Thyroid gland (tissue), 4 donors: ENCODE results near the gene PTPN3. TPM values are rescaled to one million over a fixed set of nuclear protein-coding genes. Genes with fewer than 3 reads are reported as not detected.
"Not testable (repeated sequence)": the region's sequence is repeated elsewhere in the genome, so short reads cannot be mapped to it uniquely, and the experiment has no call there.

Experiments
- DNase-seq, 2 donors: peaks; one replicate each; pipeline ENCODE4 v3.0.0-alpha.2; 2019
- H3K27ac ChIP-seq, 3 donors: fragments of 200-600 bp; sonication (generic); 1 replicate in 2 of 3; 2 replicates in 1 of 3; pipeline ENCODE4 v1.5.1; 2016 to 2019; ENCODE audit warnings: mild to moderate bottlenecking in 1 of 3, moderate library complexity in 1 of 3
- H3K27me3 ChIP-seq: fragments of 200-600 bp; sonication (generic); one replicate; pipeline ENCODE4 v1.5.1; 2019
- H3K36me3 ChIP-seq, 2 donors: fragments of 200-600 bp; sonication (generic); one replicate each; pipeline ENCODE4 v1.5.1; 2016 to 2019
- H3K4me1 ChIP-seq, 2 donors: fragments of 200-600 bp; sonication (generic); one replicate each; pipeline ENCODE4 v1.5.1; 2017 to 2019
- H3K4me3 ChIP-seq, 3 donors: fragments of 200-600 bp; sonication (generic); replicated peaks in 1 of 3; 1 replicate in 2 of 3; 2 replicates in 1 of 3; pipeline ENCODE4 v1.5.1; 2016; ENCODE audit warnings: mild to moderate bottlenecking in 1 of 3
- H3K9me3 ChIP-seq: fragments of 200-600 bp; sonication (generic); one replicate; pipeline ENCODE4 v1.5.1; 2017
- POLR2A ChIP-seq, 2 donors: fragments of 450-650 bp; IDR thresholded peaks; one replicate each; pipeline ENCODE4 v1.6.1; 2017; ENCODE audit warnings: antibody characterized with exemption in 2 of 2, mild to moderate bottlenecking in 2 of 2, moderate library complexity in 1 of 2
- WGBS, 2 donors: methylation state at CpG; one replicate each; pipeline ENCODE4 v1.1.5; 2017; 5-methylcytosine and 5-hydroxymethylcytosine counted together
- intact Hi-C: fragments of 100-400 bp; cut with DNase I; formaldehyde crosslinking; loops from one replicate; pipeline ENCODE4 v1.15.1; 2023
- total RNA-seq, 4 donors: library from RNA; depleted of rRNA; stranded (reverse); fragments of >200 nt; gene quantifications; one replicate each; pipeline ENCODE4 v1.2.3, GENCODE V29; 2016
- TF ChIP-seq, protein P1 (sequence below), 6 experiments: fragments of 200-600 bp in 3 of 6; fragments of 450-650 bp in 3 of 6; sonication (generic) in 3 of 6; IDR thresholded peaks; one replicate each; pipeline ENCODE4 v1.5.1; 2016 to 2019; ENCODE audit warnings: antibody characterized with exemption in 6 of 6, mild to moderate bottlenecking in 2 of 6, inconsistent platforms in 1 of 6, moderate library complexity in 1 of 6

Gene PTPN3, protein sequence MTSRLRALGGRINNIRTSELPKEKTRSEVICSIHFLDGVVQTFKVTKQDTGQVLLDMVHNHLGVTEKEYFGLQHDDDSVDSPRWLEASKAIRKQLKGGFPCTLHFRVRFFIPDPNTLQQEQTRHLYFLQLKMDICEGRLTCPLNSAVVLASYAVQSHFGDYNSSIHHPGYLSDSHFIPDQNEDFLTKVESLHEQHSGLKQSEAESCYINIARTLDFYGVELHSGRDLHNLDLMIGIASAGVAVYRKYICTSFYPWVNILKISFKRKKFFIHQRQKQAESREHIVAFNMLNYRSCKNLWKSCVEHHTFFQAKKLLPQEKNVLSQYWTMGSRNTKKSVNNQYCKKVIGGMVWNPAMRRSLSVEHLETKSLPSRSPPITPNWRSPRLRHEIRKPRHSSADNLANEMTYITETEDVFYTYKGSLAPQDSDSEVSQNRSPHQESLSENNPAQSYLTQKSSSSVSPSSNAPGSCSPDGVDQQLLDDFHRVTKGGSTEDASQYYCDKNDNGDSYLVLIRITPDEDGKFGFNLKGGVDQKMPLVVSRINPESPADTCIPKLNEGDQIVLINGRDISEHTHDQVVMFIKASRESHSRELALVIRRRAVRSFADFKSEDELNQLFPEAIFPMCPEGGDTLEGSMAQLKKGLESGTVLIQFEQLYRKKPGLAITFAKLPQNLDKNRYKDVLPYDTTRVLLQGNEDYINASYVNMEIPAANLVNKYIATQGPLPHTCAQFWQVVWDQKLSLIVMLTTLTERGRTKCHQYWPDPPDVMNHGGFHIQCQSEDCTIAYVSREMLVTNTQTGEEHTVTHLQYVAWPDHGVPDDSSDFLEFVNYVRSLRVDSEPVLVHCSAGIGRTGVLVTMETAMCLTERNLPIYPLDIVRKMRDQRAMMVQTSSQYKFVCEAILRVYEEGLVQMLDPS
- 10 to 100 TPM; 18.6 to 22.0 (median 21.3) TPM for total RNA-seq

DNA sequence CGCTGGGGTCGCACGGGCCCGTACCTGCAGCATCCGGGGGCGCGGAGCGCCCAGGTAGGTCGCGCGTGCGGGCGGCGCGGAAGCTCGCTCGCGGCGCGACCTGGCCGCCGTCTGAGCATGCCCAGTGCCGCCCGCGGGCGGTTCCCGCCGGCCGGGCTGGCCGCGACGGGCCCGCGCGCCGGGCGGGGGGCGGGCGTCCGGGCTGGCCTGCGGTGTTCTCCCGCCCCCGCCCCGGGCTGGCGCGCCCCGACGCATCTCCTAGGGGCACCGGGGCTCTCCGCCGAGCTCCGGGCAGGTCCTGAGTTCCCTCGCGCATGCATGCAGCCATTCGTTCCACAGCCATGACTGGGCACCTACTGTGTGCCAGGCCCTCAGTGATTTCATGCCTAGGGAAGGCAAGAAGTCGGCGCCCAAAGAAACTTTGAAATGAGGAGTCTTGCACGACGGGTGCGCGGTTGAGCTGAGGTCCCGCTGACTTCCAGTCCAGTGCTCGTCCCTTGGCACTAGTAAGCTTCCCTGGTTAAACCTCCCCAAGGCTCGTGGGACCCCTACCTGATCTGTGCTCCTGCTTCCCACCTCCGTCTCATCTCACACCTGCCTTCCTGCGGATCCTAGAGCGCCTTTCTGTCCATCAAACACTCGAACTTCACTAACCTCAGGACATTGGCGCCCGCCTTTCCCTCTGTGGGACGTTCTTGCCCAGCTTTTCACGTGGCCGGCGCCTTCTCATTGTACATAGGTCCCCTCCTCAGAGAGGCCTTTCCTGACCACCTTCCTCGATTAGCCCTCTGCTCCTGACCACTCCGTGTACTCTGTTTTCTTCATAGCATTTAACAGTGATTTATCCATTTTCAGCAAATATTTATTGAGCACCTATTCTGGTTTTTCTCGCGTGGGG lies at the start of gene PTPN3:
Gene PTPN3 (minus strand): TSS at position 113 of the 898 bp plus-strand sequence. CDS start 34,873 bp downstream, outside the sequence.
- Histone ChIP-seq H3K9me3 (no peaks in the 10 kb centered on the region), H3K27ac (peak within 1 kb of the TSS in 1 of 3 donors; percentile 62), H3K27me3 (no peaks in the 10 kb centered on the region), H3K36me3 (no peaks in the 10 kb centered on the region), H3K4me1 (peaks cover 9 to 19% of the 10 kb centered on the region in 2 donors), H3K4me3 (peak within 1 kb of the TSS in 2 of 3 donors; percentile 9 to 51)
- DNase-seq = peak; percentile 53 to 54
- WGBS, 2 donors = 22 to 27% methylated on average over 32 to 37 of the region's 78 CpGs
- intact Hi-C loops = no loop called here
- TF ChIP-seq POLR2A (IDR thresholded peaks at IDR 0.05) = peak in 1 of 2 donors; percentile 67
- TF ChIP-seq, protein P1, sequence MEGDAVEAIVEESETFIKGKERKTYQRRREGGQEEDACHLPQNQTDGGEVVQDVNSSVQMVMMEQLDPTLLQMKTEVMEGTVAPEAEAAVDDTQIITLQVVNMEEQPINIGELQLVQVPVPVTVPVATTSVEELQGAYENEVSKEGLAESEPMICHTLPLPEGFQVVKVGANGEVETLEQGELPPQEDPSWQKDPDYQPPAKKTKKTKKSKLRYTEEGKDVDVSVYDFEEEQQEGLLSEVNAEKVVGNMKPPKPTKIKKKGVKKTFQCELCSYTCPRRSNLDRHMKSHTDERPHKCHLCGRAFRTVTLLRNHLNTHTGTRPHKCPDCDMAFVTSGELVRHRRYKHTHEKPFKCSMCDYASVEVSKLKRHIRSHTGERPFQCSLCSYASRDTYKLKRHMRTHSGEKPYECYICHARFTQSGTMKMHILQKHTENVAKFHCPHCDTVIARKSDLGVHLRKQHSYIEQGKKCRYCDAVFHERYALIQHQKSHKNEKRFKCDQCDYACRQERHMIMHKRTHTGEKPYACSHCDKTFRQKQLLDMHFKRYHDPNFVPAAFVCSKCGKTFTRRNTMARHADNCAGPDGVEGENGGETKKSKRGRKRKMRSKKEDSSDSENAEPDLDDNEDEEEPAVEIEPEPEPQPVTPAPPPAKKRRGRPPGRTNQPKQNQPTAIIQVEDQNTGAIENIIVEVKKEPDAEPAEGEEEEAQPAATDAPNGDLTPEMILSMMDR (IDR thresholded peaks at IDR 0.05) = no peak

DNA sequence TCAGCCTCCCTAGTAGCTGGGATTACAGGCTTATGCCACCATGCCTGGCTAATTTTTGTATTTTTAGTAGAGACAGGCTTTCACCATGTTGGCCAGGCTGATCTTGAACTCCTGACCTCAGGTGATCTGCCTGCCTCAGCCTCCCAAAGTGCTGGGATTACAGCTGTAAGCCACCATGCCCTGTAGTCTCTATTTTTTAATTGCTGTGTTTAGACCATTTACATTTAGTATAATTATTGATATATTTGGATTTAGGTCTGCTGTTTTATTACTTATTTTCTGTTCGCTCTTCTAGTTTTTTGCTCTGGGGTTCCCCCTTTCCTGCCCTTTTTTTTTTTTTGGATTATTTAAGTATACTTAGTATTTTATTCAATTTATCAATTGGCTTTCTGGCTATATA lies 46.8 kb upstream of the PTPN3 start:
- H3K27me3 ChIP-seq, H3K4me1 ChIP-seq, H3K36me3 ChIP-seq, H3K4me3 ChIP-seq, intact Hi-C loops, H3K27ac ChIP-seq, H3K9me3 ChIP-seq, DNase-seq: not testable (repeated sequence)
- WGBS, 2 donors = 95% methylated on average over 1 of the region's 1 CpG

DNA sequence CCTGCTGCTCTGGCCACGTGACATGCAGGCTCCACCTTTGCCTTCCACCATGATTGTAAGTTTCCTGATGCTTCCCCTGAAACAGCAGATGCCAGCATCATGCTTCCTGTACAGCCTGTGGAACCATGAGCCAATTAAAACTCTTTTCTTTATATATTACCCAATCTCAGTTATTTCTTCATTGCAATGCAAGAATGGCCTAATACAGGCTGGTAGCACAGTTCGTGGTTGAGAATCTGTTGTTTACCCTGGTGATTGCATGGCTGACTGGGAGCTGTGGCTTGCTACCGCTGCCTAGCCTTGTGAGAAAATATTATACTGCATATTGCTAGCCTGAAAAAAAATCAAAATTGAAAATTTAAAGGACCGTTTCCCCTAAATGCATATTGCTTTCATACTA lies 44.8 kb upstream of the PTPN3 start:
- whole genome bisulfite sequencing, 2 donors = 59 to 66% methylated on average over 4 of the region's 4 CpGs
- TF ChIP-seq POLR2A (IDR thresholded peaks at IDR 0.05) = no peak
- TF ChIP-seq, protein P1 (IDR thresholded peaks at IDR 0.05) = no peak
- H3K9me3 ChIP-seq = no peaks in the 10 kb centered on the region
- H3K27ac ChIP-seq = no peak overlapping the region
- no peak for DNase-seq
- intact Hi-C loops = no loop called here
- no peaks in the 10 kb centered on the region for H3K4me1 ChIP-seq
- H3K27me3 ChIP-seq = no peaks in the 10 kb centered on the region
- no peak overlapping the region for H3K4me3 ChIP-seq
- H3K36me3 ChIP-seq = no peaks in the 10 kb centered on the region

DNA sequence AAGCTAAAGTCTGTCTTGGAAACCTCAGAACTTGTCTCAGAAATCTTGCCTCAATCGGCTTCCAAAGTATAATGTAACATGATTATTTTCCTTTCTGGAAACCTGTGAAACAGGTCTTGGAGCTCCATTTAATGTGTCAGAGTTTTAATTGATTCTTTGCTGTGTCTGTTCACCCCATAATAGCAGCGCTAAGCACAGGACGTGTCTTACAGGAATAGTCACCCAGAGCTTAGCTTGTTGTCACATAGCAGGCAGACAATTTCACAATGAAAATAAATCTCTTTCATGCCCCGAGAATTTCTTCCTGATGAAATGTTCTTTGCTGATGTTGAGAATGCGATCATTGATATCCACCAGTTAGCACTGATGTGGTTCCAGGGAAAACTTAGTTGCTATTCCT lies 40.2 kb upstream of the PTPN3 start:
- no peaks in the 10 kb centered on the region for H3K27me3 ChIP-seq
- H3K9me3 ChIP-seq = no peaks in the 10 kb centered on the region
- H3K36me3 ChIP-seq = no peaks in the 10 kb centered on the region
- intact Hi-C loops = no loop called here
- DNase-seq = no peak
- H3K27ac ChIP-seq = no peak overlapping the region
- TF ChIP-seq, protein P1 (IDR thresholded peaks at IDR 0.05) = no peak
- no peak for TF ChIP-seq POLR2A (IDR thresholded peaks at IDR 0.05)
- WGBS, 2 donors = 74 to 80% methylated on average over 5 of the region's 5 CpGs
- H3K4me1 ChIP-seq = no peaks in the 10 kb centered on the region
- no peak overlapping the region for H3K4me3 ChIP-seq

DNA sequence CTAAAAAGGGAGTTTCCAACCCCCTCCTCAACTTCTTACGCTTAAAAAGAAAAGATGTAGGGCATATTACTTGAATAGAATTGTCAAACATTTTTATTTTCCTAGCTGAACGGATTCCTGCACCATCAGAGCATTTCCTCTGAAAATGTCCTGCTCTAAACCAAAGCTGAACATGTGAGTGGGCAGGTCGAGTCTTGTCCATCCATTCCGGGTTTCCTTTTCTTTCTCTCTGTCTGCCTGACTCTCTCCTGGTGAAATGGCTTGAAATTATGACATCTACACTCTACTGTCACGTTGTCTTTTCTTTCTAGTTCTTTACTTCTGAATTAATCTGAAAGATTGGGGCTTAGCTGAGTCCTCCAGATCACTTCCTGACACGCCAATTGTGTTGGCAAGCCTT lies 39.2 kb upstream of the PTPN3 start:
- H3K4me1 ChIP-seq = no peaks in the 10 kb centered on the region
- H3K36me3 ChIP-seq = no peaks in the 10 kb centered on the region
- intact Hi-C loops = no loop called here
- H3K27ac ChIP-seq = no peak overlapping the region
- H3K4me3 ChIP-seq = no peak overlapping the region
- H3K9me3 ChIP-seq = no peaks in the 10 kb centered on the region
- no peak for TF ChIP-seq POLR2A (IDR thresholded peaks at IDR 0.05)
- TF ChIP-seq, protein P1 (IDR thresholded peaks at IDR 0.05) = no peak
- H3K27me3 ChIP-seq = no peaks in the 10 kb centered on the region
- WGBS, 2 donors = 60 to 65% methylated on average over 6 of the region's 6 CpGs
- DNase-seq = no peak
